H1 (cell line): ENCODE data around the gene HIPK2. TPM values are rescaled to one million over a fixed set of nuclear protein-coding genes. Genes with fewer than 3 reads are reported as not detected.
A peak's percentile ranks its signal among the peaks of the same experiment; 100 is the strongest.

Source experiments
- CTCF ChIA-PET: fragments of 300-600 bp; sonication (Branson Sonifier 250); formaldehyde crosslinking; loops from one replicate; lab custom pipeline; 2021; ENCODE audit not compliant: partially characterized antibody; lab: Charles Lee
- POLR2A ChIA-PET: fragments of 300-600 bp; sonication (Branson Sonifier 250); formaldehyde crosslinking; loops from one replicate; lab custom pipeline; 2021; ENCODE audit warnings: inconsistent platforms; ENCODE audit not compliant: partially characterized antibody; lab: Charles Lee
- DNase-seq, 2 experiments: peaks; one replicate each; pipeline versions ENCODE4 v3.0.0 to v3.0.0-alpha.2; 2010 to 2022; ENCODE audit warnings: low spot score in 2 of 2, low read depth in 1 of 2, mixed read lengths in 1 of 2
- FAIRE-seq: peaks from 2 replicates; lab custom pipeline; 2011; peaks lifted over from hg19 to GRCh38; lab: Jason Lieb, UNC
- H2AFZ ChIP-seq: 2 replicates; pipeline ENCODE4 v1.8.1; 2012; ENCODE audit warnings: low read length, inconsistent platforms
- H2AK5ac ChIP-seq: 2 replicates; pipeline ENCODE4 v1.6.1; 2013; ENCODE audit warnings: low read depth, low read length
- H2BK120ac ChIP-seq: replicated peaks from 2 replicates; pipeline ENCODE3; 2013; ENCODE audit warnings: low read depth, low read length, inconsistent platforms
- H2BK12ac ChIP-seq: 2 replicates; pipeline ENCODE4 v1.6.1; 2013; ENCODE audit warnings: low read depth, low read length
- H2BK15ac ChIP-seq: 2 replicates; pipeline ENCODE4 v1.6.1; 2013; ENCODE audit warnings: low read length
- H2BK20ac ChIP-seq: 2 replicates; pipeline ENCODE4 v1.6.1; 2013; ENCODE audit warnings: low read length
- H2BK5ac ChIP-seq: 2 replicates; pipeline ENCODE4 v1.6.1; 2013; ENCODE audit warnings: low read depth, low read length
- H3K14ac ChIP-seq: 2 replicates; pipeline ENCODE4 v1.6.1; 2013; ENCODE audit warnings: inconsistent platforms; ENCODE audit not compliant: insufficient read length
- H3K18ac ChIP-seq: 2 replicates; pipeline ENCODE4 v1.6.1; 2013; ENCODE audit warnings: low read length; ENCODE audit errors: extremely low read depth
- H3K23ac ChIP-seq: 2 replicates; pipeline ENCODE4 v1.6.1; 2013; ENCODE audit warnings: inconsistent platforms; ENCODE audit not compliant: insufficient read length
- H3K23me2 ChIP-seq: 2 replicates; pipeline ENCODE4 v1.6.1; 2013; ENCODE audit warnings: low read depth, low read length
- H3K27ac ChIP-seq: 2 replicates; pipeline ENCODE4 v1.6.1; 2011; ENCODE audit warnings: low read depth, low read length, inconsistent platforms
- H3K27me3 ChIP-seq, 4 experiments: replicated peaks in 1 of 4; 1 replicate in 1 of 4; 2 replicates in 3 of 4; pipeline versions ENCODE4 v1.6.1 to v1.8.1; 2011 to 2013; ENCODE audit warnings: low read length in 3 of 4, mild to moderate bottlenecking in 3 of 4, inconsistent platforms in 2 of 4, mixed read lengths in 2 of 4, moderate library complexity in 1 of 4; ENCODE audit not compliant: control insufficient read depth in 3 of 4, insufficient read depth in 3 of 4; ENCODE audit errors: extremely low read depth in 1 of 4
- H3K36me3 ChIP-seq, 4 experiments: 2 replicates each; pipeline versions ENCODE4 v1.6.1 to v1.8.1; 2011 to 2013; ENCODE audit warnings: mild to moderate bottlenecking in 4 of 4, low read length in 3 of 4, moderate library complexity in 2 of 4, control low read depth in 1 of 4, inconsistent platforms in 1 of 4; ENCODE audit not compliant: insufficient read depth in 4 of 4, control insufficient read depth in 2 of 4
- H3K4ac ChIP-seq: replicated peaks from 2 replicates; pipeline ENCODE3; 2013; ENCODE audit warnings: low read length, low read depth, mixed read lengths, inconsistent platforms; ENCODE audit not compliant: insufficient read length
- H3K4me1 ChIP-seq, 4 experiments: replicated peaks in 1 of 4; 1 replicate in 1 of 4; 2 replicates in 3 of 4; pipeline versions ENCODE4 v1.6.1 to v1.8.1; 2011 to 2013; ENCODE audit warnings: low read length in 3 of 4, inconsistent platforms in 2 of 4, mixed read lengths in 1 of 4; ENCODE audit not compliant: insufficient read depth in 4 of 4, control insufficient read depth in 3 of 4
- H3K4me2 ChIP-seq, 2 experiments: 2 replicates each; pipeline versions ENCODE4 v1.6.1 to v1.8.1; 2011 to 2013; ENCODE audit warnings: low read depth in 2 of 2, low read length in 2 of 2, control low read depth in 1 of 2, inconsistent platforms in 1 of 2, mild to moderate bottlenecking in 1 of 2; ENCODE audit not compliant: insufficient read depth in 1 of 2
- H3K4me3 ChIP-seq, 4 experiments: fragments of 200-600, 300-600 bp in 1 of 4; sonication (generic), shearing (Covaris generic), sonication (Bioruptor Twin) in 1 of 4; 2 replicates each; pipeline versions ENCODE4 v1.5.1 to v1.8.1; 2011 to 2016; ENCODE audit warnings: low read length in 4 of 4, low read depth in 3 of 4, control low read depth in 2 of 4, inconsistent platforms in 2 of 4, mild to moderate bottlenecking in 2 of 4, mixed read lengths in 1 of 4, moderate library complexity in 1 of 4; ENCODE audit not compliant: insufficient read depth in 2 of 4; ENCODE audit errors: extremely low read depth in 1 of 4
- H3K56ac ChIP-seq: replicated peaks from 2 replicates; pipeline ENCODE3; 2013; ENCODE audit warnings: low read depth, mild to moderate bottlenecking, mixed read lengths, low read length, inconsistent platforms; ENCODE audit not compliant: insufficient read length
- H3K79me1 ChIP-seq: 2 replicates; pipeline ENCODE4 v1.6.1; 2013; ENCODE audit warnings: low read depth, low read length, control low read depth
- H3K79me2 ChIP-seq, 2 experiments: 2 replicates each; pipeline versions ENCODE4 v1.6.1 to v1.8.1; 2012 to 2013; ENCODE audit warnings: low read length in 2 of 2, mild to moderate bottlenecking in 2 of 2, inconsistent platforms in 1 of 2; ENCODE audit not compliant: insufficient read depth in 2 of 2, control insufficient read depth in 1 of 2
- H3K9ac ChIP-seq, 4 experiments: replicated peaks in 1 of 4; 1 replicate in 1 of 4; 2 replicates in 3 of 4; pipeline versions ENCODE4 v1.6.1 to v1.8.1; 2011 to 2013; ENCODE audit warnings: low read depth in 3 of 4, low read length in 3 of 4, control low read depth in 2 of 4, mild to moderate bottlenecking in 2 of 4, moderate library complexity in 2 of 4, inconsistent platforms in 1 of 4; ENCODE audit errors: extremely low read depth in 1 of 4
- H3K9me3 ChIP-seq, 2 experiments: 2 replicates each; pipeline versions ENCODE4 v1.6.1 to v1.8.1; 2012 to 2013; ENCODE audit warnings: mild to moderate bottlenecking in 2 of 2, moderate library complexity in 2 of 2, control low read depth in 1 of 2, inconsistent platforms in 1 of 2, low read depth in 1 of 2, low read length in 1 of 2, mixed read lengths in 1 of 2; ENCODE audit not compliant: insufficient read depth in 2 of 2
- H4K20me1 ChIP-seq, 2 experiments: replicated peaks in 1 of 2; 2 replicates each; pipeline versions ENCODE3 to v1.8.1; 2011 to 2013; ENCODE audit warnings: inconsistent platforms in 2 of 2, low read length in 2 of 2, mild to moderate bottlenecking in 1 of 2; ENCODE audit not compliant: insufficient read depth in 2 of 2, control insufficient read depth in 1 of 2
- H4K5ac ChIP-seq: 2 replicates; pipeline ENCODE4 v1.6.1; 2013; ENCODE audit warnings: low read length, low read depth, mixed read lengths, inconsistent platforms; ENCODE audit not compliant: insufficient read length
- H4K8ac ChIP-seq: 2 replicates; pipeline ENCODE4 v1.8.0; 2013; ENCODE audit warnings: mild to moderate bottlenecking, moderate library complexity, low read length, inconsistent platforms; ENCODE audit not compliant: insufficient read depth; ENCODE audit errors: extremely low read depth
- H4K91ac ChIP-seq: replicated peaks from 2 replicates; pipeline ENCODE3; 2013; ENCODE audit warnings: low read length, mixed read lengths, inconsistent platforms; ENCODE audit not compliant: insufficient read length
- BCL11A ChIP-seq, 2 experiments: IDR thresholded peaks; one replicate each; pipeline ENCODE4 v1.6.1; 2011; ENCODE audit warnings: low read depth in 2 of 2, low read length in 2 of 2, mild to moderate bottlenecking in 2 of 2
- CREB1 ChIP-seq: IDR thresholded peaks from 2 replicates; pipeline ENCODE4 v1.6.1; 2012; ENCODE audit warnings: inconsistent platforms
- JUN ChIP-seq: IDR thresholded peaks from 2 replicates; pipeline ENCODE4 v1.6.1; 2011; ENCODE audit warnings: low read depth, mild to moderate bottlenecking, improper control_type of control experiment, low read length
- KDM4A ChIP-seq: IDR thresholded peaks from one replicate; pipeline ENCODE4 v1.7.1; 2012; ENCODE audit warnings: low read depth, mild to moderate bottlenecking, moderate library complexity, low read length, inconsistent platforms; ENCODE audit not compliant: severe bottlenecking
- KDM5A ChIP-seq: fragments of 200-600 bp; IDR thresholded peaks from 2 replicates; pipeline ENCODE4 v1.7.1; 2012; ENCODE audit warnings: mild to moderate bottlenecking, low read length, inconsistent platforms, mixed read lengths
- MAFK ChIP-seq: IDR thresholded peaks from 2 replicates; pipeline ENCODE4 v1.6.1; 2012; ENCODE audit warnings: low read depth, mild to moderate bottlenecking, improper control_type of control experiment, low read length
- POLR2A ChIP-seq, 2 experiments: IDR thresholded peaks; 1 replicate in 1 of 2; 2 replicates in 1 of 2; pipeline ENCODE4 v1.6.1; 2011; ENCODE audit warnings: low read depth in 2 of 2, low read length in 2 of 2, mild to moderate bottlenecking in 2 of 2; ENCODE audit errors: control extremely low read depth in 1 of 2
- RNF2 ChIP-seq: fragments of 200-900, 300-1000 bp; sonication (generic); IDR thresholded peaks from 2 replicates; pipeline ENCODE4 v1.7.1; 2016; ENCODE audit warnings: borderline replicate concordance, low read depth, mild to moderate bottlenecking, antibody characterized with exemption, low read length; ENCODE audit not compliant: poor library complexity, severe bottlenecking; ENCODE audit errors: missing control alignments
- SIRT6 ChIP-seq: IDR thresholded peaks from one replicate; pipeline ENCODE4 v1.7.1; 2012; ENCODE audit warnings: low read length, inconsistent platforms
- TAF7 ChIP-seq: optimal IDR thresholded peaks from 2 replicates; pipeline ENCODE3; 2011; ENCODE audit warnings: low read depth, mild to moderate bottlenecking, inconsistent platforms, low read length, moderate library complexity, borderline replicate concordance
- TCF12 ChIP-seq: IDR thresholded peaks from 2 replicates; pipeline ENCODE4 v1.6.1; 2011; ENCODE audit warnings: low read depth, mild to moderate bottlenecking, low read length
- TEAD4 ChIP-seq: IDR thresholded peaks from 2 replicates; pipeline ENCODE4 v1.6.1; 2012; ENCODE audit warnings: low read depth, low read length, inconsistent platforms, mixed read lengths
- ZNF274 ChIP-seq: IDR thresholded peaks from 2 replicates; pipeline ENCODE4 v1.7.0; 2012; ENCODE audit warnings: low read length, borderline replicate concordance; ENCODE audit errors: extremely low read depth
- WGBS, 2 experiments: shearing (Covaris generic) in 1 of 2; methylation state at CpG; one replicate each; pipeline versions ENCODE4 v1.1.6 to v1.1.7; 2013 to 2015; ENCODE audit warnings: low lambda C conversion rate in 2 of 2, mixed read lengths in 2 of 2, inconsistent platforms in 1 of 2, low coverage in 1 of 2, missing lambda C conversion rate in 1 of 2; ENCODE audit not compliant: insufficient replicate concordance in 2 of 2, insufficient coverage in 1 of 2, insufficient read length in 1 of 2; ENCODE audit errors: extremely low coverage in 1 of 2, missing lambda C conversion rate in 1 of 2; 5-methylcytosine and 5-hydroxymethylcytosine counted together
- polyA plus RNA-seq, 7 experiments: library from polyadenylated mRNA; depleted of rRNA in 3 of 7; stranded (reverse) in 5 of 7; unstranded in 2 of 7; fragments of >200 nt in 5 of 7; fragments of 200-250 nt in 2 of 7; gene quantifications; 1 replicate in 5 of 7; 2 replicates in 1 of 7; 4 replicates in 1 of 7; pipeline versions ENCODE4 v1.2.1 to v1.2.3, GENCODE V29; 2011 to 2013; ENCODE audit warnings: missing spikeins in 2 of 7, mixed read lengths in 2 of 7
- total RNA-seq: library from RNA; stranded (reverse); fragmentation: NEBNext Ultra II Directional; extraction: Animal tissue kit (Norgen Biotek cat#: 25700); gene quantifications from 2 replicates; pipeline ENCODE4 v1.2.1, GENCODE V29; 2021

The HIPK2 gene
- total and polyA plus RNA-seq, 2 of the 8 experiments (the other 6 are each of a cell fraction or from before 2014, with no cell fraction given), result 8.3 to 24.3 TPM

DNA sequence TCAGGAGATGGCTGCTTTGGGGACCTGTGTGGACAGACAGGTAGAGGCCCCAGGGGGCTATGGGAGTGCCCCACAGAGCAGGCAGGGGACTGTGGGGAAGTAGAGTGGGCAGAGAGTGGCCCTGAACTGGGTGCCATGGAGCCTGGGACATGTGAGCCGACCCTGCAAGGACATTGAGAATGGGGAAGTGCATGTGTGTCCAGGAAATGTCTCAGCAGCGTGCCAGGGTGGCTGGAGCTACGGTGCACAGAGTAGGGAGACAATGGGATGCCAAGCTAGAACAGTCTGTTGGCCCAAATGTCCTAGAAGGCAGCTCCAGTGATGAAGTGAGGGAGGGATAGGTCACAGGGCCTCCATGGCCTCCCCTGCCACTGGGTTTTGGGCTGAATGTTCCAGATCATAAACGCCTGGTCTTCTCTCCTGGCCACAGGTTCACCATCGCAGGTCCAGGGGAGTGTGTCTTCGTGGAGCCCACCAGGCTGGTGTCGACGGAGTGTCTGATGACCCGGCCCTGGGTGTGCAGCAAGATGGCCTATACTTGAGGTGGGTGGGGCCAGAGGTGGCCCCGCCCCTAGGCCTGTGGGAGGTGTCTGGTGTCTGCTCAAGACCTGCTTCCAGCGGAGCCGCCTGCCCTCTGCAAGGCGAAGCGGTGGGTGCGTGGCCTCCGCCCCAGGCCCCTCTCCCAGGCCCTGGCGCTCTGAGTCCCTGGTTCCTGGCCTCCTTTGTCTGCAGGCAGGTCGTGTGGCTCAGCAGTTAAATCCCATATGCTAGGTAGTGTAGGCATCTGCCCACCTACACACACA is 233.8 kb downstream of the HIPK2 start:
- no peak overlapping the region; the same call in 1 of the 2 replicates for H3K18ac ChIP-seq
- no peak overlapping the region for H2BK5ac ChIP-seq
- ChIA-PET CTCF (interaction anchor here (0.6 to 7.6 kb wide), 8 partner anchors 10 to 91 kb away, joined by 3 to 50 read pairs (median 7); no protein-coding TSS in a partner anchor), POLR2A (interaction anchor here (1.2 kb wide), 1 partner anchor 54 kb away, joined by 3 read pairs; no protein-coding TSS in a partner anchor)
- peaks cover 0 to 10% (median 5%) of the 10 kb centered on the region in 4 experiments; a peak in 5 of 7 replicates for H3K4me1 ChIP-seq
- peak overlapping the region; percentile 20 for H4K91ac ChIP-seq
- H2AFZ ChIP-seq, result no peak overlapping the region; the same call in 1 of the 2 replicates
- no peak overlapping the region for H2BK20ac ChIP-seq
- H2BK12ac ChIP-seq, result peak overlapping the region; percentile 2; the same call in 1 of the 2 replicates
- H3K4me3 ChIP-seq, result no peak overlapping the region
- H2BK15ac ChIP-seq, result peak overlapping the region; percentile 92; the same call in 1 of the 2 replicates
- H4K8ac ChIP-seq, result peak overlapping the region; percentile 71
- no peak overlapping the region for H3K9ac ChIP-seq
- H3K27ac ChIP-seq, result no peak overlapping the region; the same call in 1 of the 2 replicates
- FAIRE-seq (no peak), DNase-seq (no peak)
- no peak overlapping the region for H3K23ac ChIP-seq
- H4K20me1 ChIP-seq, result no peaks in the 10 kb centered on the region
- H3K14ac ChIP-seq, result no peak overlapping the region
- no peak overlapping the region for H2BK120ac ChIP-seq
- WGBS, 2 experiments, result 92% methylated on average over 17 of the region's 18 CpGs; no CpG with 5 or more reads in 1 of the 2 experiments
- H4K5ac ChIP-seq, result no peak overlapping the region
- no peaks in the 10 kb centered on the region for H3K79me1 ChIP-seq
- H3K56ac ChIP-seq, result no peak overlapping the region
- H3K27me3 ChIP-seq, result no peaks in the 10 kb centered on the region; a peak in 1 of 7 replicates
- H3K4me2 ChIP-seq, result no peak overlapping the region
- no peaks in the 10 kb centered on the region for H3K36me3 ChIP-seq
- no peak overlapping the region for H3K4ac ChIP-seq
- no peaks in the 10 kb centered on the region for H3K23me2 ChIP-seq
- H2AK5ac ChIP-seq, result peak overlapping the region; percentile 93; the same call in 1 of the 2 replicates
- no peaks in the 10 kb centered on the region for H3K79me2 ChIP-seq
- H3K9me3 ChIP-seq, result no peaks in the 10 kb centered on the region
- no peak for TF ChIP-seq MAFK
- no peak for TF ChIP-seq JUN
- no peak for TF ChIP-seq TCF12
- no peak for TF ChIP-seq KDM4A
- no peak for TF ChIP-seq ZNF274
- TF ChIP-seq CREB1, result no peak
- no peak for TF ChIP-seq SIRT6
- TF ChIP-seq POLR2A (IDR thresholded peaks at IDR 0.05; ENCODE audit: control extremely low read depth in 1 of 2, low read depth in 2 of 2, low read length in 2 of 2), result no peak
- no peak for TF ChIP-seq TAF7
- TF ChIP-seq BCL11A (IDR thresholded peaks at IDR 0.05; ENCODE audit: low read depth in 2 of 2, low read length in 2 of 2), result no peak
- TF ChIP-seq KDM5A, result no peak
- no peak for TF ChIP-seq RNF2
- no peak for TF ChIP-seq TEAD4
